Vagina (tissue), 2 donors: Measurements from ENCODE around the gene BLTP3A.

Experiments
- POLR2A ChIP-seq, 2 donors: fragments of 450-650 bp; IDR thresholded peaks; one replicate each; pipeline ENCODE4 v1.6.1; 2017; ENCODE audit warnings: antibody characterized with exemption in 2 of 2, mild to moderate bottlenecking in 2 of 2, moderate library complexity in 2 of 2
- POLR2AphosphoS5 ChIP-seq, 2 donors: sonication (generic); formaldehyde crosslinking; IDR thresholded peaks; one replicate each; pipeline ENCODE4 v1.9.0; 2017; ENCODE audit warnings: antibody characterized with exemption in 2 of 2, mild to moderate bottlenecking in 2 of 2, low read depth in 1 of 2; ENCODE audit not compliant: insufficient read depth in 1 of 2
- TF ChIP-seq, protein P1 (sequence below), 3 experiments: fragments of 450-650 bp in 2 of 3; fragments of 200-600 bp in 1 of 3; sonication (generic) in 1 of 3; IDR thresholded peaks; one replicate each; pipeline ENCODE4 v1.5.1; 2017 to 2019; ENCODE audit warnings: antibody characterized with exemption in 3 of 3, mild to moderate bottlenecking in 2 of 3, moderate library complexity in 2 of 3

DNA sequence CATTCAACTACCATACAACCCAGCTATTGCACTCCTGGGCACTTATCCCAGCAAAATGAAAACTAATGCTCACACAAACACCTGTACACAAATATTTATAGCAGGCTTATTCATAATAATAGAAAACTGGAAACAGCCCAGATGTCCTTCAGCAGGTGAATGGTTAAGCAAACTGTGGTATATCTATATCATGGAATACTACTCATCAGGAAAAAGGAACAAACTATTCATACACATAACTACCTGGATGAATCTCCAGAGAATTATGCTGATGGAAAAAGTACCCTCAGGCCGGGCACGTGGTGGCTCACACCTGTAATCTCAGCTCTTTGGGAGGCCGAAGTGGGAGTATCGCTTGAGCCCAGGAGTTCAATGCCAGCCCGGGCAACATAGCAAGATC is 3.8 kb upstream of the BLTP3A start:
- TF ChIP-seq, protein P1, sequence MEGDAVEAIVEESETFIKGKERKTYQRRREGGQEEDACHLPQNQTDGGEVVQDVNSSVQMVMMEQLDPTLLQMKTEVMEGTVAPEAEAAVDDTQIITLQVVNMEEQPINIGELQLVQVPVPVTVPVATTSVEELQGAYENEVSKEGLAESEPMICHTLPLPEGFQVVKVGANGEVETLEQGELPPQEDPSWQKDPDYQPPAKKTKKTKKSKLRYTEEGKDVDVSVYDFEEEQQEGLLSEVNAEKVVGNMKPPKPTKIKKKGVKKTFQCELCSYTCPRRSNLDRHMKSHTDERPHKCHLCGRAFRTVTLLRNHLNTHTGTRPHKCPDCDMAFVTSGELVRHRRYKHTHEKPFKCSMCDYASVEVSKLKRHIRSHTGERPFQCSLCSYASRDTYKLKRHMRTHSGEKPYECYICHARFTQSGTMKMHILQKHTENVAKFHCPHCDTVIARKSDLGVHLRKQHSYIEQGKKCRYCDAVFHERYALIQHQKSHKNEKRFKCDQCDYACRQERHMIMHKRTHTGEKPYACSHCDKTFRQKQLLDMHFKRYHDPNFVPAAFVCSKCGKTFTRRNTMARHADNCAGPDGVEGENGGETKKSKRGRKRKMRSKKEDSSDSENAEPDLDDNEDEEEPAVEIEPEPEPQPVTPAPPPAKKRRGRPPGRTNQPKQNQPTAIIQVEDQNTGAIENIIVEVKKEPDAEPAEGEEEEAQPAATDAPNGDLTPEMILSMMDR (IDR thresholded peaks at IDR 0.05) = no peak
- TF ChIP-seq POLR2A (IDR thresholded peaks at IDR 0.05) (no peak), POLR2AphosphoS5 (IDR thresholded peaks at IDR 0.05; ENCODE audit: insufficient read depth in 1 of 2, low read depth in 1 of 2) (no peak)
